ENCODE data around the gene REEP1.
"Not testable (repeated sequence)": the region's sequence is repeated elsewhere in the genome, so short reads cannot be mapped to it uniquely, and the experiment has no call there.

- TF ChIP-seq POLR2A, CTCF (IDR thresholded peaks at IDR 0.05): not testable (repeated sequence)
Measured at GRCh38 chr2:86244781-86245180, 92.6 kb downstream of the REEP1 start.

Measured in uterus (tissue), 2 donors.